DND-41 (cell line): Measurements from ENCODE around the gene AP1G1.

Experiments used
- CTCF ChIP-seq: IDR thresholded peaks from 2 replicates; pipeline ENCODE4 v1.5.1; 2012; ENCODE audit warnings: borderline replicate concordance, low read length, moderate library complexity, mild to moderate bottlenecking; ENCODE audit not compliant: poor library complexity, severe bottlenecking; ENCODE audit errors: extremely low read depth
- EZH2 ChIP-seq: IDR thresholded peaks from 3 replicates; pipeline ENCODE4 v1.6.1; 2012; ENCODE audit warnings: borderline replicate concordance, low read depth, mild to moderate bottlenecking, moderate library complexity, low read length, inconsistent platforms; ENCODE audit not compliant: severe bottlenecking

DNA sequence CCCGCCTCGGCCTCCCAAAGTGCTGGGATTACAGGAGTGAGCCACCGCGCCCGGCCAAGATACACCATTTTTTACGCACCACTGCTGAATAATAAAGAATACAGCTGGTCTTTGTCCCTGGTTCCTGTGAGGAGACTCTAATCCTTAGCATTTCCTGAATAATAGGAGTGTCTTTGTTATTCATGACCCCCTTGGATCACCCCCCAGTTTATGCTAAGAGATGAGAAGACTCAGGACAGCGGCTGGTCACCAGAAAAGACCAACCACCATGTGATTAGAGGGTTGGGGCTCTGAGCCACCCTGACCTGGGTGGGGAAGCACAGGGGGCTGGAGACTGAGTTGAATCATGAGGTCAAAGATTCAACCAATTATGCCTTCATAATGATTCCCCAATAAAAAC, 101.4 kb downstream of the AP1G1 start:
- TF ChIP-seq CTCF (no peak), EZH2 (no peak)
